Iris pigment epithelial cell (primary cell): ENCODE data around the gene TMEM38B.
"Not testable (repeated sequence)": the region's sequence is repeated elsewhere in the genome, so short reads cannot be mapped to it uniquely, and the experiment has no call there.

Experiments used
- DNase-seq: peaks from one replicate; pipeline ENCODE4 v3.0.0-alpha.2; 2011; ENCODE audit warnings: low read depth

The TMEM38B gene

DNA sequence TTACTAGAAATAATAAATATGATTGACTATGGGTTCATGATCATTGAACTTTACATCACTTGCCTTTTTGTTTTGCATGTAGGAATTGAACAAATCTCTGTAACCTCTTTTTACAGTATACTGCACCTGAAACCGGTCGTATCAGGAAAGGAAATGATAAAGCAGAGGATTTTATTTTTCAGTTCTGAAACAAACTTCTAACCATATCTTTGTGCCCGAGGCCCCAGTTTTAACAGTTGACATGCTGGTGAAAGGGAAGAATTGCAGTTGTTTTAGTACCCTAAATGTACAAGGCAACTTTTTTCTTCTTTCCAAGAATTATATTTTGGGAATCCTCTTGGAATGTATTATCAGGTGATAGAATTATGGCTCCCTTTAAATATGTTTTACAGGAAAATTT, 27.8 kb downstream of the TMEM38B start:
- no peak for DNase-seq

DNA sequence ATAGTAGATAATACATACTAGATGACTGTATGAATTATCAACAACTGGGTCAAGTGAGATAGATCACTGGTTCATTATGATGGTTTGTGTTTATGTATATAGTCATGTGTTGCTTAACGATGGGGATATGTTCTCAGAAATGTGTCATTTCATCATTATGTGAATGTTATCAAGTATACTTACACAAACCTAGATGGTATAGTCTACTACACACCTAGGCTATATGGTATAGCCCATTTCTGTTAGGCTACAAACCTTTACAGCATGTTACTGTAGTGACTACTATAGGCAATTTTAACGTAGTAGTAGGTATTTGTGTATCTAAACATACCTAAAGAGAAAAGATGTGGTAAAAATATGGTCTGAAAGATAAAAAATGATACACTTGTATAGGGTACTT, 31.0 kb downstream of the TMEM38B start:
- DNase-seq = no peak

DNA sequence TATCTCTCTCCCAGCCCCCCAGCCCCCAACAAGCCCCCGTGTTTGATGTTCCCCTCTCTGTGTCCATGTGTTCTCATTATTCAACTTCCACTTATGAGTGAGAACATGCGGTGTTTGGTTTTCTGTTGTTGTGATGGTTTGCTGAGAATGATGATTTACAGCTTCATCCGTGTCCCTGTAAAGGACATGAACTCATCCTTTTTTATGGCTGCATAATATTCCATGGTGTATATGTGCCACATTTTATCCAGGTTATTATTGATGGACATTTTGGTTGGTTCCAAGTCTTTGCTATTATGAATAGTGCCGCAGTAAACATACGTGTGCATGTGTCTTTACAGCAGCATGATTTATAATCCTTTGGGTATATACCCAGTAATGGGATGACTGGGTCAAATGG, 33.9 kb downstream of the TMEM38B start:
- DNase-seq = not testable (repeated sequence)

DNA sequence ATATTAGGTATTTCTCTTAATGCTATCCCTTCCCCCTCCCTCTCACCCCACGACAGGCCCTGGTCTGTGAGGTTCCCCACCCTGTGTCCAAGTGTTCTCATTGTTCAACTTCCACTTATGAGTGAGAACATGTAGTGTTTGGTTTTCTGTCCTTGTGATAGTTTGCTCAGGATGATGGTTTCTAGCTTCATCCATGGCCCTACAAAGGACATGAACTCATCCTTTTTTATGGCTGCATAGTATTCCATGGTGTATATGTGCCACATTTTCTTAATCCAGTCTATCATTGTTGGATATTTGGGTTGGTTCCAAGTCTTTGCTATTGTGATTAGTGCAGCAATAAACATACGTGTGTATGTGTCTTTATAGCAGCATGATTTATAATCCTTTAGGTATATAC, 37.1 kb downstream of the TMEM38B start:
- DNase-seq = not testable (repeated sequence)

DNA sequence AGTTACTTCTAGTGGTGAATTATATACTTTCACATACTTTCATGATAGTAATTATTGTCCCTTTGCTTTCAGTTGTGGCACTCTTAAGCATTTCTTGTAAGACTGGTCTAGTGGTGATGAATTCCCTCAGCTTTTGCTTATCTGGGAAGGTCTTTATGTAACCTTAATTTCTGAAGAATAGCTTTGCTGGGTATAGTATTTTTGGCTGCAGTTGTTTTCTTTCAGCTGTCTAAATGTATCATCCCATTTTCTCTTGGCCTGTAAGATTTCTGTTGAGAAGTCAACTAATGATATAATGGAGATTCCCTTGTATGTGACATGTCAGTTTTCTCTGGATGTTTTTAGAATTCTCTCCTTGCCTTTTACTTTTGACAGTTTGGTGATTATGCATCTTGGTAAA, 41.0 kb downstream of the TMEM38B start:
- DNase-seq = no peak

DNA sequence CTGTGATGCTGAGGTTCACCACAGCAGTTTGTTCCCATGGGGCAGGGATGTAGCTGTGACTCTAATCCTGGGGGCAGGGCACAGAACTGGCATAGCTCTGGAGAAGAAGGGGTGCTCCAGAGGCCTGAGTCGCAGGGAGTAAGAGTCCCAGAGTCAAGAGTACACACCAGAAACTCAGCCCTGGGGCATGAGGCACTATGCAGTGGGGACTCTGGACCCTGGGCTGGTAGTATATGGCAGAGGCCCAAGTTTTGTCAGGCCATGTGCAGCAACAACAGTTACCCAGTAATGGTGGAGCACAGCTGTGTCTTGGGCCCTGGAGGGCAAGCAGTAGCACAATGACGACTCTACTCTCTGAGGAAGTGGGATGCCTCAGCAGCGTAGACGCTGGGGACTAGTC, 42.9 kb downstream of the TMEM38B start:
- DNase-seq = no peak

DNA sequence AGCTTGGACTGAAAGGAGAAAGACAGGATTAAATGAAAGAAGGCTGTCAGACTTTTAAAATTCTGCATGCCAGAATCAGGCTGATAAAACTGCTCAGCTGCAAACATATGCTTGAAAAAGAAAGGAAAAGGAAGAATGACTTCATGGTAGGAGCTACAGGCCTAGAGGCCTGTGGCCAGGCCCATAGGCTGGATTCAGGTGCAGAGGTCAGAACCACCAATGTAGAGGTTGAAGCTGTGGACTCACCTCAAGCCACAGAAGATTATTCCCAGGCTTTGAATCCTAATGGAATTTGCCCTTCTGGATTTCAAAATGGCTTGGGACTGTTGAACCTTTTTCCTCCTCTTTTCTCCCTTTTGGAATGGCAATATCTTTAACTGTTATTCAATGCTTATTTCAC, 47.7 kb downstream of the TMEM38B start:
- no peak for DNase-seq

DNA sequence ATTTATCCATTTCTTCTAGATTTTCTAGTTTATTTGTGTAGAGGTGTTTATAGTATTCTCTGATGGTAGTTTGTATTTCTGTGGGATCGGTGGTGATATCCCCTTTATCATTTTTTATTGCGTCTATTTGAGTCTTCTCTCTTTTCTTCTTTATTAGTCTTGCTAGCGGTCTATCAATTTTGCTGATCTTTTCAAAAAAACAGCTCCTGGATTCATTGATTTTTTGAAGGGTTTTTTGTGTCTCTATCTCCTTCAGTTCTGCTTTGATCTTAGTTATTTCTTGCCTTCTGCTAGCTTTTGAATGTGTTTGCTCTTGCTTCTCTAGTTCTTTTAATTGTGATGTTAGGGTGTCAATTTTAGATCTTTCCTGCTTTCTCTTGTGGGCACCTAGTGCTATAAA, 53.0 kb downstream of the TMEM38B start:
- DNase-seq = not testable (repeated sequence)

DNA sequence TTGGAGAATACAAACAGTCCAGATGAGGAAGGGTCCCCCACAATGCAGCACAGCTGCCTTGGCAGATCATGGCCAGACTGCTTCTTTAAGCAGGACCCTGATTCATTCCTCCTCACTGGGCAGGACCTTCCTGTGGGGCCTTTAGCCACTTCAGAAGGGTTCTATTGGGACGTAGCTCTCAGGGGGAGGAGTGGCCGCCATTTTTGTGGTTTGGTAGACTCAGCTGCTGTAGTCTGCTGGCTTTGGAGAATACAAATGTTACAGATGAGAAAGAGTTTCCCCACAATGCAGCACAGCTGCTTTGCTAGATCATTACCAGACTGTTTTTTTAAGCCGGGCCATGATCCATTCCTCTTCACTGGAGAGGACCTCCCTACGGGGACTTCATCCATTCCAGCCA, 57.4 kb downstream of the TMEM38B start:
- DNase-seq = no peak

DNA sequence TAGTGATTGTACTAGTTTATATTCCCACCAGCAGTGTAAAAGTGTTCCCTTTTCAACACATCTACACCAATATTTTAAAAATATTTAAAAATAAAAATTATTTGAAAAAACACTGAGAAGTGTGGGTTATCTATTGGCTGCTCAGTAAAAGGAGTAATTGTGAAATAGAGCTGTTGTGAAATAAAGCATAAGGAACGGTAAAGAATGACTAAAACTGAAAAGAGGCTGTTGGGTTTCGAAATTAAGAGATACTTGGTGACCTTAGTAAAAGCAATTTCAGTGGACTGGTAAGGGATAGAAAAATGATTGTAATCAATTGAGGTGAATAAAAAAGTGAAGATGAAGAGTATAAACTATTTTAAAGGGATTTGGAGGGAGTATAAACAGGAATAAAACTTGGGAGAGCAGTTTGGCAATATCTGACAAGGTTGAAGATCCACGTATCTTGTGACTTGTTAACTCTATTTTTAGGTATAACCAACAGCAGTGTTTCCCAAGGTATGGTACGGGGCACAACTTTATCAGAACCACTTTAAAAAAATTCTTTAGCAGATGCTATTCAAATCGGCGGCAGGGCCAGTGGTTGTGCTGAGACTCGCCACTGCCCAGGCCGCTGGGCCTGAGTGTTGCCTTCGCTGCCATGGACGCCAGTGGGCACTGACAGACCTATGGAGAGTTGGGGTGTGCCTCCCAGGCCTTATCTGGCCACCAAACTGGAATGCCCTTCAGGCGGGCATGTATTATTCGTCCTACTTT, 63.3 kb downstream of the TMEM38B start:
- DNase-seq = peak; percentile 63

DNA sequence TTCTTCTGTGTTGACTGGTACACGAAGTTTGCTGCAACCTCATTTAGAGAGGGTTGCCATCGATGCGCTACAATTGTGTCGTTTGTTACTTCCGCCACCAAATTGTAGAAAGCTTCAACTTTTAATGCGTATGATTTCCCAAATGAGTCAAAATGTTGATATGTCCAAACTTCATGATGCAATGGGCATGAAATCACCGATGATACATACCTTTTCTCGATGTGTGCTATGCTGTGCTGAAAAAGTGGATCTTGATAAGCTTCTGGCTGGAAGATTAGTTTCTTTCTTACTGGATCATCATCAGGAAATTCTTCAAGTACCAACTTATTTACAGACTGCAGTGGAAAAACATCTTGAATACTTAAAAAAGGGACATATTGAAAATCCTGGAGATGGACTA, 65.7 kb downstream of the TMEM38B start:
- peak; percentile 13 for DNase-seq

DNA sequence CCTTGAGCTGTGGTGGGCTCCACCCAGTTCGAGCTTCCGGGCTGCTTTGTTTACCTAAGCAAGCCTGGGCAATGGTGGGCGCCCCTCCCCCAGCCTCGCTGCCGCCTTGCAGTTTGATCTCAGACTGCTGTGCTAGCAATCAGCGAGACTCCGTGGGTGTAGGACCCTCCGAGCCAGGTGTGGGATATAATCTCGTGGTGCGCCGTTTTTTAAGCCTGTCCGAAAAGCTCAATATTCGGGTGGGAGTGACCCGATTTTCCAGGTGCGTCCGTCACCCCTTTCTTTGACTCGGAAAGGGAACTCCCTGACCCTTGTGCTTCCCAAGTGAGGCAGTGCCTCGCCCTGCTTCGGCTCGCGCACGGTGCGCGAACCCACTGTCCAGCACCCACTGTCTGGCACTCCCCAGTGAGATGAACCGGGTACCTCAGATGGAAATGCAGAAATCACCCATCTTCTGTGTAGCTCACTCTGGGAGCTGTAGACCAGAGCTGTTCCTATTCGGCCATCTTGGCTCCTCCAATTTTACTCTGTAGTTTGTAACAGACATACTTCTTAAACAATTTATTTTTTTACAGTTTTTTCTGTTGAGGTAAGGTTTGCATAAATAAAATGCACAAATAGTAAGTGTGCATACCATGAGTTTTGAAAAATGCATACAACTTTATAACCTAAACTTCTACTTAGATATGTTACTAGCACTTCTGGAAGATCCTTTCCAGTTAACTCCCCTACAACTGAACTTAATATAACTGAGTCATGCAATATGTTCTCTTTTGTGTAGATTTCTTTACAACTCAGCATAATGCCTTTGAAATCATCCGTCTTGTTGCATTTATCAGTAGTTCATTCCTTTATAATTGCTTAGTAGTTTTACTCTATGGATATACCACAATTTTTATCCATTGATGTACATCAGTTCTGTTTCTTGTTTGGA, 88.5 kb downstream of the TMEM38B start:
- not testable (repeated sequence) for DNase-seq

DNA sequence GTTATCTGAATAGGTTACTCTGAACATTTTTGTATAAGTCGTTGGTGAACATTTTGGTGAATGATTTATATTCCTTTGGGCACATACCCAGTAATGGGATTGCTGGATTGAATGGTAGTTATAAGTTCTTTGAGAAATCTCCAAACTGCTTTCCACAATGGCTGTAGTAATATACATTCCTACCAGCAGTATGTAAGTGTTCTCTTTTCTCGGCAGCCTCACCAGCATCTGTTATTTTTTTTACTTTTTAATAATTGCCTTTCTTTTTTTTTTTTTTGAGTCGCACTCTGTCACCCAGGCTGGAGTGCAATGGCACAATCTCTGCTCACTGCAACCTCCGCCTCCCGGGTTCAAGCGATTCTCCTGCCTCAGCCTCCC, 89.1 kb downstream of the TMEM38B start:
- not testable (repeated sequence) for DNase-seq

DNA sequence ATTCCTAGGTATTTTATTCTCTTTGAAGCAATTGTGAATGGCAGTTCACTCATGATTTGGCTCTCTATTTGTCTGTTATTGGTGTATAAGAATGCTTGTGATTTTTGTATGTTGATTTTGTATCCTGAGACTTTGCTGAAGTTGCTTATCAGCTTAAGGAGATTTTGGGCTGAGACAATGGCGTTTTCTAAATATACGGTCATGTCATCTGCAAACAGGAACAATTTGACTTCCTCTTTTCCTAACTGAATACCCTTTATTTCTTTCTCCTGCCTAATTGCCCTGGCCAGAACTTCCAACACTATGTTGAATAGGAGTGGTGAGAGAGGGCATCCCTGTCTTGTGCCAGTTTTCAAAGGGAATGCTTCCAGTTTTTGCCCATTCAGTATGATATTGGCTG, 92.5 kb downstream of the TMEM38B start:
- DNase-seq = not testable (repeated sequence)

DNA sequence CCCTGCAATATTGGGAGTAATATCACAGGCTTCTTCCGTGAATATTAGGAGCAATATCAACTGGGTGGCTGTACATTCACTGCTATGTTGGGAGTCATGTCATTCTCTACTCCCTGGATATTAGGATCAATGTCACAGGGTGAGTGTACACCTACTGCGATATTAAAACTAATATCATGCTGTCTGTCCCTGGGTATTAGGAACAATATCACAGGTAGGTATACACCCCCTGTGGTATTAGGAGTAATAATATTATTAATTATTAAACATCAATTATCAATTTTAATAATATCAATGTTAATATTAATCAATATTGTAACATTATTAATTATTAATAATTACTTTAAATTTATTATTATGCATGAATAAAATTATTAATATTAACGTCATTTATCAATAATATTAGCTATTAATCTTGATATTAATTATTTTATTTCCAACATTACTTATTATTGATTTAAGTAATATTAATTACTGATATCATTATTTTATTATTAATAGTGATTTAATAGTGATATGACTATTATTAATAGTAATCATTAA, 121.9 kb downstream of the TMEM38B start:
- no peak for DNase-seq

DNA sequence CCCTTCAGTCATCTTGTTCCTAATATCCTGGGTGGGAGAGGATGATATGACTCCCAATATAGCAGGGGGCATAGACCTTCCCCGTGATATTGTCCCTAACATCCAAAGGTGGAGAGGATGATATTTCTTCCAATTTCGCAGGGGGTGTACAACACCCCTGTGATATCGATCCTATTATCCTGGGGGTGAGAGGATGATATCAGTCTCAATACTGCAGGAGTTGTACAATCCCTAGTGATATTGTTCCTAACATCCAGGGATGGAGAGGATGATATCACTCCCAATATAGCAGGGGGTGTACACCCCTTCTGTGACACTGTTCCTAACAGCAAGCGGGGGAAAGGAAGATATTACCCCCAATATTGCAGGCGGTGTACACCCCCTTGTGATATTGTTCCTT, 122.6 kb downstream of the TMEM38B start:
- DNase-seq = no peak

DNA sequence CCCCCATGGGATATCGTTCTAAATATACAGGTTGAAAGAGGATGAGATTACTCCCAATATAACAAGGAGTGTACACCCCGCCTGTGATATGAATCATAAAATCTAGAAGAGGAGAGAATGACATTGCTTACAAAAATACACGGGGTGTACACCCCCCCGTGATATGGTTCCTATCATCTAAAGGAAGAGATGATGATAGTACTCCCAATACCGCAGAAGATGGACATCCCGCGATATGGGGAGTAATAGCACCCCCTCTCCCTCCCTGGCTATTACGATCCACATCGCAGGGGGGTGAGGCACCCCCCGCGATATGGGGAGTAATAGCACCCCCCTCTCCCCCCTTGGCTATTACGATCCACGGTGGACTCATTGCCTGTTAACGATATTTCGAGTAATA, 124.6 kb downstream of the TMEM38B start:
- DNase-seq = no peak

DNA sequence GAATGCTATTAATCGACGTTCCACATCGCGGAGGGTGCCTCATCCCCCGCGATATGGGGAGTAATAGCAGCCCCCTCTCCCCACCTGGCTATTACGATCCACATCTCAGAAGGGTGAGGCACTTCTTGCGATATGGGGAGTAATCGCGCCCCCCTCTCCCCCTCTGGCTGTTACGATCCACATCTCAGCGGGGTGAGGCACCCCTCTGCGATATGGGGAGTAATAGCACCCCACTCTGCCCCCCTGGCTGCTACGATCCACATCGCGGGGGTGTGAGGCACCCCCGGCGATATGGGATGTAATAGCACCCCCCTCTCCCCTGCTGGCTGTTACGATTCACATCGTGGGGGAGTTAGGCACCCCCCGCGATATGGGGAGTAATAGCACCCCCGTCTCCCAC, 128.5 kb downstream of the TMEM38B start:
- DNase-seq = no peak
